Calu3 (cell line): ENCODE measurements around the gene PPP1R3E. TPM values are rescaled to one million over a fixed set of nuclear protein-coding genes. Genes with fewer than 3 reads are reported as not detected.

ENCODE experiments used
- BruUV-seq: library from RNA; stranded (reverse); fragments of 400-500 nt; replicated peaks from 2 replicates; lab custom pipeline; 2021; lab: Mats Ljungman, UMichigan
- CTCF ChIA-PET: fragments of 300-600 bp; sonication (Branson Sonifier 250); formaldehyde crosslinking; loops from one replicate; lab custom pipeline; 2022; ENCODE audit warnings: antibody characterized with exemption; lab: Charles Lee
- DNase-seq: peaks from one replicate; pipeline ENCODE4 v3.0.0; 2022
- H3K27ac Mint-ChIP-seq: one replicate; pipeline ENCODE4 v1.8.0; 2022; ENCODE audit warnings: mixed read lengths; ENCODE audit not compliant: unreplicated experiment
- H3K27me3 Mint-ChIP-seq: one replicate; pipeline ENCODE4 v1.8.0; 2022; ENCODE audit warnings: mixed read lengths; ENCODE audit not compliant: unreplicated experiment
- H3K36me3 Mint-ChIP-seq: one replicate; pipeline ENCODE4 v1.8.0; 2022; ENCODE audit warnings: mild to moderate bottlenecking, moderate library complexity, mixed read lengths; ENCODE audit not compliant: insufficient read depth, unreplicated experiment
- H3K4me1 Mint-ChIP-seq: one replicate; pipeline ENCODE4 v1.8.0; 2022; ENCODE audit warnings: mild to moderate bottlenecking, low read depth, mixed read lengths; ENCODE audit not compliant: unreplicated experiment
- H3K4me3 Mint-ChIP-seq: one replicate; pipeline ENCODE4 v1.8.0; 2022; ENCODE audit warnings: mild to moderate bottlenecking, low read depth, moderate library complexity, mixed read lengths; ENCODE audit not compliant: unreplicated experiment
- H3K9me3 Mint-ChIP-seq: one replicate; pipeline ENCODE4 v1.8.0; 2022; ENCODE audit warnings: low read depth, mixed read lengths; ENCODE audit not compliant: unreplicated experiment
- intact Hi-C: fragments of 100-400 bp; cut with micrococcal nuclease; formaldehyde crosslinking; loops from one replicate; pipeline ENCODE4 v1.10.0; 2022; ENCODE audit not compliant: unreplicated experiment
- total RNA-seq: library from RNA; stranded (reverse); gene quantifications from 2 replicates; pipeline ENCODE4 v1.2.3, GENCODE V29; 2022
- TF ChIP-seq, protein P1 (sequence below): fragments of 200-600 bp; IDR thresholded peaks from one replicate; pipeline ENCODE4 v1.8.0; 2022; ENCODE audit warnings: antibody characterized with exemption; ENCODE audit not compliant: unreplicated experiment

The PPP1R3E gene
- total RNA-seq, 1 experiment from 2014 or later, result 12.8 TPM

DNA sequence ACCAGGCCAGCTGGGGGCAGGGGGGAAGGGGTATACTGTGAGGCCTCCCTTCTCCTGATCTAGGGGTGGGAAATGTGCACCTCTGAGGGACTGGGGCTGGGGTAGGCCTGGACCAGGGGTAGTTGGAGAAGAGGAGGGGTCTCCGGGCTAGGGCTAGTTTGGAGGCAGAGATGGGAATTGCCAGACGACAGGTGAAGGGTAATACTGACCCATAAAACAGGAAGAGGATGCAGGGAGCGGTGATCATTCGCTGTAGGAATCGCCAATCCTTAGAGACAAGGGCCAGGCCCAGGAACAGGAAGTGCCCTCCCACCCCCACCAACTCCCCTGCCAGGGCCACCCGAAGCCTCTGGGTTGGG, 45.6 kb upstream of the PPP1R3E start:
- no TSS peak for BruUV-seq

DNA sequence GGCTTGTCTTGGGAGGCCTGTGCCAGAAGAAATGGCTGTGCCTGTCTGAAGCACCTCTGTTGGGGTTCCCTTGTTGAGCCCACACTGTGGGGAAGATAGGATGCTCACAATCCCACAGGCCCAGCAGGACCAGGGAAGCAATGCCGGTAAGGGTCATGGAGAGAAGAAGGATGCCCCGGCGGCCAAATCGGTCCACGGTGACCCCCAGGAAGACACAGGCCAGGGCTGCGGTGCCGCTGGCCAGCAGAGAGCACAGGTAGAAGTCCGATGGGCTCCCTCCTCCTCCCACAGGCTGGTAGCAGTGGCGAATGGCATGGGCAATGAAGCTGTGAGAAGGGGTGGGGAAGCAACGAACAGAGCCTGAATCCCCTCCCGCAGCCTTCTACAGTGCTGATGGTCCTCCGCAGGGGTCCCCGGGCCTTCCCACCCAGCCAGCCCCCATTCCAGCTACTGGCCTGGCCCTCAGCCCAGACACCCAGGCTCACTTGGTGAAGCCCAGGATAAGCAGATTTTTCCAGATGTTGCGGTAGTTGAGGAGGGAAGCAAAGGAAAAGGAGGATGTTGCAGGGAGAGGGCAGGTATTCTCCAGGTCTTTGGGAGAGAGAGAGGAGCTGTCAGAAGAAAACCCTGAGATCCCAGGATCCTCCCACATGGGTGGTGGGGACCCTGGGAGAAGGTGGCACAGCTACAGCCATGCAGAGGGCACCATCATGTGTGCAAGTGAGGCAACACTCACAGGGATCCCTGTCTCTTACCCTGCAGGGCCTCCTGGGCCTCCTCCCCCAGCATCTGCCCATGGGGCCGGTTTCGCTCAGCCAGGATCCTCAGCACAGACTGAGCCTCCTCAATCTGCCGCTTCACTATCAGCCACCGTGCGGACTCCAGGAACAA, 45.0 kb upstream of the PPP1R3E start:
- no peak for DNase-seq
- Mint-ChIP-seq H3K9me3 (peaks cover 3% of the 10 kb centered on the region), H3K27ac (no peak overlapping the region), H3K27me3 (peaks cover 88% of the 10 kb centered on the region), H3K4me3 (no peak overlapping the region), H3K4me1 (no peaks in the 10 kb centered on the region), H3K36me3 (no peaks in the 10 kb centered on the region)
- CTCF ChIA-PET, result interaction anchor here (0.9 kb wide), 1 partner anchor 26 kb away, joined by 3 read pairs; no protein-coding TSS in a partner anchor
- TF ChIP-seq, protein P1, sequence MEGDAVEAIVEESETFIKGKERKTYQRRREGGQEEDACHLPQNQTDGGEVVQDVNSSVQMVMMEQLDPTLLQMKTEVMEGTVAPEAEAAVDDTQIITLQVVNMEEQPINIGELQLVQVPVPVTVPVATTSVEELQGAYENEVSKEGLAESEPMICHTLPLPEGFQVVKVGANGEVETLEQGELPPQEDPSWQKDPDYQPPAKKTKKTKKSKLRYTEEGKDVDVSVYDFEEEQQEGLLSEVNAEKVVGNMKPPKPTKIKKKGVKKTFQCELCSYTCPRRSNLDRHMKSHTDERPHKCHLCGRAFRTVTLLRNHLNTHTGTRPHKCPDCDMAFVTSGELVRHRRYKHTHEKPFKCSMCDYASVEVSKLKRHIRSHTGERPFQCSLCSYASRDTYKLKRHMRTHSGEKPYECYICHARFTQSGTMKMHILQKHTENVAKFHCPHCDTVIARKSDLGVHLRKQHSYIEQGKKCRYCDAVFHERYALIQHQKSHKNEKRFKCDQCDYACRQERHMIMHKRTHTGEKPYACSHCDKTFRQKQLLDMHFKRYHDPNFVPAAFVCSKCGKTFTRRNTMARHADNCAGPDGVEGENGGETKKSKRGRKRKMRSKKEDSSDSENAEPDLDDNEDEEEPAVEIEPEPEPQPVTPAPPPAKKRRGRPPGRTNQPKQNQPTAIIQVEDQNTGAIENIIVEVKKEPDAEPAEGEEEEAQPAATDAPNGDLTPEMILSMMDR, result no peak
- no TSS peak for BruUV-seq
- intact Hi-C loops, result no loop called here

More for the DNA sequence above, 45.6 kb upstream of the PPP1R3E start:
- TF ChIP-seq, protein P1, result no peak
- Mint-ChIP-seq H3K27me3 (peaks cover 88% of the 10 kb centered on the region), H3K4me1 (no peaks in the 10 kb centered on the region), H3K4me3 (no peak overlapping the region), H3K9me3 (peaks cover 3% of the 10 kb centered on the region), H3K27ac (no peak overlapping the region), H3K36me3 (no peaks in the 10 kb centered on the region)
- DNase-seq, result no peak
- CTCF ChIA-PET, result no interaction called here
- intact Hi-C loops, result no loop called here

DNA sequence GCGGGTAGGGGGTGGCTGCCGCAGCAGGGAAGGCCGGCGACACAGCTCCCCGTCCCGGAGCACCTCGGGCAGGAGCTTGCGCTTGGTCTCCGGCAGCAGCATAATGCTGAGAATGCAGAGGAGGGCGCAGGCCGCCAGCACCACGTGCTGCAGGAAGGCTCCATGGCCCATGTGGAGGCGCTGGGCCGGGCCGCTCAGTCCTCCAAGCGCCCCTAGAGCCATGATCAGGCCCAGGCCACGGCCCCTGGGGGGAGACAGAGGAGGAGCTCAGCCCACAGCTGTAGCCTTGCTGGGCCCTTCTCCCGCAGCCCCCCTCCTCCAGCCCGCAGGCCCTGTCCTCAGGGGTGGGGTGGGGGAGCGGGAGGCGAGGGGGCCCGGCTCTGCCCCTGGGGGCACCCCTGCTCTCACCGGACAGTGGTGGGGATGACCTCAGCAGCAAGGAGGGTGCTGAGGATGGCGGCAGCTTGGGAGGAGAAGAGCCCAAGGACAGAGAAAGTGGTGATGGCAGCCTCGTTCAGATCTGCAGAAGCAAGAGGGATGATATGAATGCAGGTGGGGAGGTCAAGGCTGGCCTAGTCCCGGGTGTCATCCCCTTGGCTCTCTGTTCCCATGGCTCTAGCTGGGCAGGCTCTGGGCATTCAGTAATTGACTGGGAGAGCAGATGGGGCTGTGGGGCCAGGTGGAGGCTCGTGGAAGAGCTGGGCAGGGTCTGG, 44.2 kb upstream of the PPP1R3E start:
- Mint-ChIP-seq H3K4me3 (no peak overlapping the region), H3K36me3 (no peaks in the 10 kb centered on the region), H3K27ac (no peak overlapping the region), H3K4me1 (no peaks in the 10 kb centered on the region), H3K27me3 (peaks cover 92% of the 10 kb centered on the region), H3K9me3 (peaks cover 3% of the 10 kb centered on the region)
- intact Hi-C loops, result no loop called here
- TF ChIP-seq, protein P1, result no peak
- CTCF ChIA-PET, result interaction anchor here (0.9 kb wide), 1 partner anchor 25 kb away, joined by 3 read pairs; no protein-coding TSS in a partner anchor
- BruUV-seq, result no TSS peak
- DNase-seq, result no peak

DNA sequence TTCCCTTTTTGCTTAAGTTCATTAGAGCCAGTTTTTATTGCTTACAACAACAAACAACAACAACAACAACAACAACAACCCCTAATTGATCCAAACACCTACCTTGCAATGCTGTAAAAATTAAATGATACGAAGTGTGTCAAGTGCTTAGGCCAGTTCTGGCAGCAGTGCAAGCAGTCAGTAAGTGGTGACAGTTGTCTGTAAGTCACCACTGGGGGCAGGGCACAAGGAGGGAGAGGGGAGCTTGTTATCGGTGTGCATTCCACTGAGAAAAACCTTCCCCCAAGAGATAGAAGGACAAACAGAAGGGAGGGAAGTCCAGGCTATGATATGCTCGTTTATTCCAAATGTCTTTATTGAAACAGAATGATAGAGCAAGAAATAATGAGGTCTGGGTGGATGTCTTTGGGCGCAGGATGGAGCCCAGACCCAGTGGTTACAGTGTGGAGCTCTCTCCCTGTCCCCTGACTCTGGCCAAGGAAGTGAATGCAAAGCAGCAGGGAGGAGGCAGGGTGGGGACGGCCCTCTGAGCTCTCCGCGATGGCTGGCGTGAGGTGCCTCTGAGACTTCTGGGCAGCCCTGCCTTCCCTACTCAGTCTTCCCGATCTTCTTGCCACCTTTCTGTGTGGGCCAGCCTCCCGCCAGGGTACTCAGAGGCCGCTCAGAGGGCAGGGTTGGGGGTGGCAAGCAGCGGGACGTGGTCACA, 43.5 kb upstream of the PPP1R3E start:
- H3K27me3 Mint-ChIP-seq, result peaks cover 85% of the 10 kb centered on the region

More for the DNA sequence above, 43.5 kb upstream of the PPP1R3E start:
- Mint-ChIP-seq H3K4me3 (no peak overlapping the region), H3K9me3 (peaks cover under 1% of the 10 kb centered on the region), H3K4me1 (no peaks in the 10 kb centered on the region), H3K27ac (no peak overlapping the region), H3K36me3 (no peaks in the 10 kb centered on the region)
- CTCF ChIA-PET, result no interaction called here
- TF ChIP-seq, protein P1, result no peak
- intact Hi-C loops, result no loop called here
- no peak for DNase-seq
- no TSS peak for BruUV-seq
